PC-3 (cell line): ENCODE results near the gene HSF4.

Experiments
- EZH2 ChIP-seq: fragments of 300-600 bp; sonication (generic); IDR thresholded peaks from one replicate; pipeline ENCODE4 v1.6.1; 2017; ENCODE audit warnings: antibody characterized with exemption, mild to moderate bottlenecking, low read length; ENCODE audit not compliant: unreplicated experiment
- TF ChIP-seq, protein P1 (sequence below): fragments of 300-600 bp; sonication (generic); conservative IDR thresholded peaks from 2 replicates; pipeline ENCODE4 v1.5.1; 2017; ENCODE audit warnings: antibody characterized with exemption, low read depth, mild to moderate bottlenecking, low read length

DNA sequence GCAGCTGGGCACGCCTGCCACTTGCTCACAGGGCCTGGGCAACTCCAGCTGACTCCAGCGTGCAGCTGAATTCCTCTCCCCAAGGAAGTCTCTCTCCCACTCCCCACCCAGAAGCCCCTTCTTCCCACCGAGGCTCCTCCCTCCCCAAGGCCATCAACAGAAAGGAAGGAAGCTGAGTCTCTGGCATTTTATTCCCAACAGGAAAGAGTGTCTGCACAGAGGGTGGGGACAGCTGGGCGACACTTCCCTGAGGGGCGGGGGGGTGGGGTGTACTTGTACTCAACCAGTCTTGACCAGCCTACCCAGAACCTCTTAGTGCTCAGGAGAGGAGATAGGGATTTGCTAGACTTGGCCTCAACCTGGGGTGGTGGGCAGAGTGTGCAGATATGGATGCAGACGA is 25.5 kb downstream of the HSF4 start, which contains the start of gene EXOC3L1:
- TF ChIP-seq, protein P1, sequence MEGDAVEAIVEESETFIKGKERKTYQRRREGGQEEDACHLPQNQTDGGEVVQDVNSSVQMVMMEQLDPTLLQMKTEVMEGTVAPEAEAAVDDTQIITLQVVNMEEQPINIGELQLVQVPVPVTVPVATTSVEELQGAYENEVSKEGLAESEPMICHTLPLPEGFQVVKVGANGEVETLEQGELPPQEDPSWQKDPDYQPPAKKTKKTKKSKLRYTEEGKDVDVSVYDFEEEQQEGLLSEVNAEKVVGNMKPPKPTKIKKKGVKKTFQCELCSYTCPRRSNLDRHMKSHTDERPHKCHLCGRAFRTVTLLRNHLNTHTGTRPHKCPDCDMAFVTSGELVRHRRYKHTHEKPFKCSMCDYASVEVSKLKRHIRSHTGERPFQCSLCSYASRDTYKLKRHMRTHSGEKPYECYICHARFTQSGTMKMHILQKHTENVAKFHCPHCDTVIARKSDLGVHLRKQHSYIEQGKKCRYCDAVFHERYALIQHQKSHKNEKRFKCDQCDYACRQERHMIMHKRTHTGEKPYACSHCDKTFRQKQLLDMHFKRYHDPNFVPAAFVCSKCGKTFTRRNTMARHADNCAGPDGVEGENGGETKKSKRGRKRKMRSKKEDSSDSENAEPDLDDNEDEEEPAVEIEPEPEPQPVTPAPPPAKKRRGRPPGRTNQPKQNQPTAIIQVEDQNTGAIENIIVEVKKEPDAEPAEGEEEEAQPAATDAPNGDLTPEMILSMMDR, result no peak
- TF ChIP-seq EZH2, result no peak
